Liver (tissue), 3 donors: ENCODE results near the gene SPRED1.

Experiments used
- EGR1 ChIP-seq, 2 donors: IDR thresholded peaks; 2 replicates each; pipeline ENCODE4 v1.6.1; 2016 to 2018; ENCODE audit warnings: antibody characterized with exemption in 2 of 2, low read depth in 2 of 2
- GABPA ChIP-seq, 2 donors: IDR thresholded peaks in 1 of 2; conservative IDR thresholded peaks in 1 of 2; 2 replicates each; pipeline ENCODE4 v1.6.1; 2016; ENCODE audit warnings: antibody characterized with exemption in 2 of 2, mild to moderate bottlenecking in 1 of 2, moderate library complexity in 1 of 2
- JUND ChIP-seq, 2 donors: IDR thresholded peaks; 2 replicates each; pipeline ENCODE4 v1.6.1; 2016; ENCODE audit warnings: antibody characterized with exemption in 2 of 2
- NR2F2 ChIP-seq: IDR thresholded peaks from 2 replicates; pipeline ENCODE4 v1.6.1; 2016; ENCODE audit warnings: antibody characterized with exemption
- RAD21 ChIP-seq, 2 donors: IDR thresholded peaks; 2 replicates each; pipeline ENCODE4 v1.6.1; 2016; ENCODE audit warnings: antibody characterized with exemption in 2 of 2, mild to moderate bottlenecking in 2 of 2
- RXRA ChIP-seq, 2 donors: IDR thresholded peaks; 2 replicates each; pipeline ENCODE4 v1.6.1; 2017 to 2018; ENCODE audit warnings: antibody characterized with exemption in 2 of 2, mild to moderate bottlenecking in 1 of 2
- SP1 ChIP-seq: IDR thresholded peaks from 2 replicates; pipeline ENCODE4 v1.6.1; 2018; ENCODE audit warnings: antibody characterized with exemption, mild to moderate bottlenecking
- TAF1 ChIP-seq: conservative IDR thresholded peaks from 2 replicates; pipeline ENCODE4 v1.6.1; 2016; ENCODE audit warnings: antibody characterized with exemption, mild to moderate bottlenecking
- YY1 ChIP-seq: IDR thresholded peaks from 2 replicates; pipeline ENCODE4 v1.6.1; 2016; ENCODE audit warnings: antibody characterized with exemption, mild to moderate bottlenecking
- ZBTB33 ChIP-seq: IDR thresholded peaks from 2 replicates; pipeline ENCODE4 v1.6.1; 2016; ENCODE audit warnings: antibody characterized with exemption
- TF ChIP-seq, protein P1 (sequence below): fragments of 150-350 bp; IDR thresholded peaks from 2 replicates; pipeline ENCODE4 v1.5.1; 2017; ENCODE audit warnings: improper control_type of control experiment, low read depth, low read length; ENCODE audit not compliant: missing input control
- TF ChIP-seq, protein P2 (sequence below): IDR thresholded peaks from 2 replicates; pipeline ENCODE4 v1.6.1; 2016; ENCODE audit warnings: antibody characterized with exemption
- TF ChIP-seq, protein P3 (sequence below): IDR thresholded peaks from 2 replicates; pipeline ENCODE4 v1.6.1; 2016; ENCODE audit warnings: antibody characterized with exemption
- TF ChIP-seq, protein P4 (sequence below): IDR thresholded peaks from 2 replicates; pipeline ENCODE4 v1.6.1; 2016; ENCODE audit warnings: antibody characterized with exemption, mild to moderate bottlenecking
- donor health status: healthy.
- donor health status: healthy.

DNA sequence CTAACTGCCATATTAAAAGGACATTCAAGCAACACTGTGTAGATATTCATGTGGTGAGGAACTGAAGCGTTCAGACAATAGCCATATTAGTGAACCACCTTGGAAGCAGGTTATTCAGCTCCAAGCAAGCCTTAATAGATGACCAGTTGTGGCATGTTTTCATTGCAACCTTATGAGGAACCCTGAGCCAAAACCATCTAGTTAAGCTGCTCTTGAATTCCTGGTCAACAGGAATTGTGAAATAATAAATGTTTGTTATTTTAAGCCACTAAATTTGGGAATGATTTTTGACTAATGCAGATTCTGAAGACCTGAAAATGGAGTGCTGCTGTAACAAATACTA lies 73.0 kb downstream of the SPRED1 start:
- TF ChIP-seq, protein P1, sequence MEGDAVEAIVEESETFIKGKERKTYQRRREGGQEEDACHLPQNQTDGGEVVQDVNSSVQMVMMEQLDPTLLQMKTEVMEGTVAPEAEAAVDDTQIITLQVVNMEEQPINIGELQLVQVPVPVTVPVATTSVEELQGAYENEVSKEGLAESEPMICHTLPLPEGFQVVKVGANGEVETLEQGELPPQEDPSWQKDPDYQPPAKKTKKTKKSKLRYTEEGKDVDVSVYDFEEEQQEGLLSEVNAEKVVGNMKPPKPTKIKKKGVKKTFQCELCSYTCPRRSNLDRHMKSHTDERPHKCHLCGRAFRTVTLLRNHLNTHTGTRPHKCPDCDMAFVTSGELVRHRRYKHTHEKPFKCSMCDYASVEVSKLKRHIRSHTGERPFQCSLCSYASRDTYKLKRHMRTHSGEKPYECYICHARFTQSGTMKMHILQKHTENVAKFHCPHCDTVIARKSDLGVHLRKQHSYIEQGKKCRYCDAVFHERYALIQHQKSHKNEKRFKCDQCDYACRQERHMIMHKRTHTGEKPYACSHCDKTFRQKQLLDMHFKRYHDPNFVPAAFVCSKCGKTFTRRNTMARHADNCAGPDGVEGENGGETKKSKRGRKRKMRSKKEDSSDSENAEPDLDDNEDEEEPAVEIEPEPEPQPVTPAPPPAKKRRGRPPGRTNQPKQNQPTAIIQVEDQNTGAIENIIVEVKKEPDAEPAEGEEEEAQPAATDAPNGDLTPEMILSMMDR, result no peak
- no peak for TF ChIP-seq TAF1
- TF ChIP-seq, protein P2, sequence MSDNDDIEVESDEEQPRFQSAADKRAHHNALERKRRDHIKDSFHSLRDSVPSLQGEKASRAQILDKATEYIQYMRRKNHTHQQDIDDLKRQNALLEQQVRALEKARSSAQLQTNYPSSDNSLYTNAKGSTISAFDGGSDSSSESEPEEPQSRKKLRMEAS, result no peak
- no peak for TF ChIP-seq YY1
- no peak for TF ChIP-seq RXRA (IDR thresholded peaks at IDR 0.05)
- TF ChIP-seq RAD21 (IDR thresholded peaks at IDR 0.05), result no peak
- TF ChIP-seq SP1, result no peak
- no peak for TF ChIP-seq EGR1 (IDR thresholded peaks at IDR 0.05; ENCODE audit: low read depth in 2 of 2)
- TF ChIP-seq NR2F2, result no peak
- TF ChIP-seq, protein P3, sequence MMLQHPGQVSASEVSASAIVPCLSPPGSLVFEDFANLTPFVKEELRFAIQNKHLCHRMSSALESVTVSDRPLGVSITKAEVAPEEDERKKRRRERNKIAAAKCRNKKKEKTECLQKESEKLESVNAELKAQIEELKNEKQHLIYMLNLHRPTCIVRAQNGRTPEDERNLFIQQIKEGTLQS, result no peak
- TF ChIP-seq, protein P4, sequence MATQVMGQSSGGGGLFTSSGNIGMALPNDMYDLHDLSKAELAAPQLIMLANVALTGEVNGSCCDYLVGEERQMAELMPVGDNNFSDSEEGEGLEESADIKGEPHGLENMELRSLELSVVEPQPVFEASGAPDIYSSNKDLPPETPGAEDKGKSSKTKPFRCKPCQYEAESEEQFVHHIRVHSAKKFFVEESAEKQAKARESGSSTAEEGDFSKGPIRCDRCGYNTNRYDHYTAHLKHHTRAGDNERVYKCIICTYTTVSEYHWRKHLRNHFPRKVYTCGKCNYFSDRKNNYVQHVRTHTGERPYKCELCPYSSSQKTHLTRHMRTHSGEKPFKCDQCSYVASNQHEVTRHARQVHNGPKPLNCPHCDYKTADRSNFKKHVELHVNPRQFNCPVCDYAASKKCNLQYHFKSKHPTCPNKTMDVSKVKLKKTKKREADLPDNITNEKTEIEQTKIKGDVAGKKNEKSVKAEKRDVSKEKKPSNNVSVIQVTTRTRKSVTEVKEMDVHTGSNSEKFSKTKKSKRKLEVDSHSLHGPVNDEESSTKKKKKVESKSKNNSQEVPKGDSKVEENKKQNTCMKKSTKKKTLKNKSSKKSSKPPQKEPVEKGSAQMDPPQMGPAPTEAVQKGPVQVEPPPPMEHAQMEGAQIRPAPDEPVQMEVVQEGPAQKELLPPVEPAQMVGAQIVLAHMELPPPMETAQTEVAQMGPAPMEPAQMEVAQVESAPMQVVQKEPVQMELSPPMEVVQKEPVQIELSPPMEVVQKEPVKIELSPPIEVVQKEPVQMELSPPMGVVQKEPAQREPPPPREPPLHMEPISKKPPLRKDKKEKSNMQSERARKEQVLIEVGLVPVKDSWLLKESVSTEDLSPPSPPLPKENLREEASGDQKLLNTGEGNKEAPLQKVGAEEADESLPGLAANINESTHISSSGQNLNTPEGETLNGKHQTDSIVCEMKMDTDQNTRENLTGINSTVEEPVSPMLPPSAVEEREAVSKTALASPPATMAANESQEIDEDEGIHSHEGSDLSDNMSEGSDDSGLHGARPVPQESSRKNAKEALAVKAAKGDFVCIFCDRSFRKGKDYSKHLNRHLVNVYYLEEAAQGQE, result no peak
- TF ChIP-seq GABPA (IDR thresholded peaks at IDR 0.05 in 1 of 2, conservative IDR thresholded peaks at IDR 0.05 in 1 of 2), result no peak
- TF ChIP-seq ZBTB33, result no peak
- no peak for TF ChIP-seq JUND (IDR thresholded peaks at IDR 0.05)
